Left colon (tissue), 2 donors: ENCODE data around the gene DCN. TPM values are rescaled to one million over a fixed set of nuclear protein-coding genes. Genes with fewer than 3 reads are reported as not detected.

Source experiments
- total RNA-seq, 2 donors: library from RNA; stranded (reverse); fragmentation: NEBNext Ultra II Directional; extraction: Animal tissue kit (Norgen Biotek cat#: 25700); gene quantifications; one replicate each; pipeline ENCODE4 v1.2.1, GENCODE V29; 2021
- donor health status: DM: no; HTN: no; CAD: no.
- donor health status: DM: yes; HTN: yes; CAD: no.

Gene DCN
- total RNA-seq, 2 donors from 2014 or later: 145 to 315 TPM

Other genes starting within 250 kb of the DCN start
- gene CCER1, start 227.6 kb downstream of the DCN start, total RNA-seq: not detected
- not detected for gene EPYC, start 177.8 kb downstream of the DCN start, total RNA-seq
- not detected for gene KERA, start 124.8 kb downstream of the DCN start, total RNA-seq
- 10 to 100 TPM; 17.4 to 64.1 TPM for gene LUM, start 71.3 kb downstream of the DCN start, total RNA-seq